OCI-LY1 (cell line): Measurements from ENCODE around the gene KHDC1.

ENCODE experiments used
- H2AFZ ChIP-seq: fragments of 200-600 bp; sonication (generic), shearing (Covaris generic); 2 replicates; pipeline ENCODE4 v1.6.0; 2014; ENCODE audit warnings: antibody characterized with exemption, mild to moderate bottlenecking, low read length
- H3F3A ChIP-seq: fragments of 200-600 bp; sonication (generic), shearing (Covaris generic); 2 replicates; pipeline ENCODE4 v1.6.0; 2014; ENCODE audit warnings: mild to moderate bottlenecking, antibody characterized with exemption, low read length, moderate library complexity; ENCODE audit not compliant: insufficient read depth
- H3K27ac ChIP-seq: fragments of 200-600 bp; sonication (generic); 2 replicates; pipeline ENCODE4 v1.5.1; 2014; ENCODE audit warnings: low read length, mixed run types, mild to moderate bottlenecking, low read depth; ENCODE audit not compliant: poor library complexity, severe bottlenecking
- H3K27me3 ChIP-seq: fragments of 200-600 bp; sonication (generic); 2 replicates; pipeline ENCODE4 v1.6.0; 2014; ENCODE audit warnings: antibody characterized with exemption, mild to moderate bottlenecking, low read length, moderate library complexity; ENCODE audit not compliant: insufficient read depth
- H3K36me3 ChIP-seq: fragments of 200-600 bp; sonication (generic); 2 replicates; pipeline ENCODE4 v1.6.1; 2014; ENCODE audit warnings: mild to moderate bottlenecking, antibody characterized with exemption, low read length, moderate library complexity, mixed read lengths; ENCODE audit not compliant: insufficient read depth
- H3K4me1 ChIP-seq: fragments of 200-600 bp; sonication (generic); 2 replicates; pipeline ENCODE4 v1.5.1; 2014; ENCODE audit warnings: mild to moderate bottlenecking, low read length, moderate library complexity; ENCODE audit not compliant: insufficient read depth, severe bottlenecking
- H3K4me2 ChIP-seq: fragments of 200-600 bp; sonication (generic), shearing (Covaris generic); 2 replicates; pipeline ENCODE4 v1.6.1; 2014; ENCODE audit warnings: low read length
- H3K4me3 ChIP-seq: fragments of 200-600 bp; sonication (generic); 2 replicates; pipeline ENCODE4 v1.5.1; 2014; ENCODE audit warnings: low read length, low read depth, mild to moderate bottlenecking, mixed read lengths; ENCODE audit not compliant: poor library complexity, severe bottlenecking
- H3K79me2 ChIP-seq: fragments of 200-600 bp; shearing (Covaris generic); 2 replicates; pipeline ENCODE4 v1.6.1; 2016; ENCODE audit warnings: mixed run types, low read length, mixed read lengths; ENCODE audit not compliant: insufficient read depth
- H3K9ac ChIP-seq: fragments of 200-600 bp; sonication (generic), shearing (Covaris generic); 2 replicates; pipeline ENCODE4 v1.6.1; 2014; ENCODE audit warnings: mild to moderate bottlenecking, low read length, mixed read lengths
- H3K9me2 ChIP-seq: fragments of 200-600 bp; sonication (generic), shearing (Covaris generic); 2 replicates; pipeline ENCODE4 v1.6.1; 2014; ENCODE audit warnings: low read depth, mild to moderate bottlenecking, low read length, mixed read lengths
- H3K9me3 ChIP-seq: fragments of 200-600 bp; shearing (Covaris generic); 2 replicates; pipeline ENCODE4 v1.6.1; 2014; ENCODE audit warnings: low read length, mixed read lengths
- H4K20me1 ChIP-seq: fragments of 200-600 bp; sonication (generic), shearing (Covaris generic); 2 replicates; pipeline ENCODE4 v1.6.0; 2016; ENCODE audit warnings: mild to moderate bottlenecking, low read length; ENCODE audit not compliant: insufficient read depth
- CTCF ChIP-seq: fragments of 200-600 bp; sonication (generic), shearing (Covaris generic); IDR thresholded peaks from 2 replicates; pipeline ENCODE4 v1.5.1; 2017; ENCODE audit warnings: mild to moderate bottlenecking, antibody characterized with exemption, low read length, moderate library complexity, mixed read lengths
- EZH2 ChIP-seq: fragments of 200-600 bp; sonication (generic), shearing (Covaris generic); IDR thresholded peaks from 2 replicates; pipeline ENCODE4 v1.8.0; 2017; ENCODE audit warnings: borderline replicate concordance, mixed run types, mild to moderate bottlenecking, antibody characterized with exemption, low read length, moderate library complexity, mixed read lengths

KHDC1 gene

GRCh38 chr6:73203098-73203497 is 59.9 kb downstream of the KHDC1 start:
- H3K4me2 ChIP-seq, result no peak overlapping the region
- H3K4me1 ChIP-seq, result no peaks in the 10 kb centered on the region
- no peaks in the 10 kb centered on the region for H3K9me3 ChIP-seq
- no peaks in the 10 kb centered on the region for H3K27me3 ChIP-seq
- H3F3A ChIP-seq, result no peaks in the 10 kb centered on the region
- H4K20me1 ChIP-seq, result peaks cover 2% of the 10 kb centered on the region; the same call in 1 of the 2 replicates
- H3K79me2 ChIP-seq, result no peaks in the 10 kb centered on the region
- H2AFZ ChIP-seq, result no peak overlapping the region
- TF ChIP-seq EZH2, result no peak
- no peak for TF ChIP-seq CTCF
- no peaks in the 10 kb centered on the region for H3K36me3 ChIP-seq
- H3K9ac ChIP-seq, result no peak overlapping the region
- H3K9me2 ChIP-seq, result no peaks in the 10 kb centered on the region
- H3K27ac ChIP-seq, result no peak overlapping the region
- H3K4me3 ChIP-seq, result no peak overlapping the region

GRCh38 chr6:73200735-73201134 is 62.3 kb downstream of the KHDC1 start:
- Histone ChIP-seq H3K27ac (no peak overlapping the region), H3K36me3 (peaks cover 5% of the 10 kb centered on the region), H3K79me2 (no peaks in the 10 kb centered on the region), H3F3A (peaks cover 4% of the 10 kb centered on the region; the same call in 1 of the 2 replicates), H3K9me2 (no peaks in the 10 kb centered on the region), H3K4me1 (no peaks in the 10 kb centered on the region), H3K9me3 (no peaks in the 10 kb centered on the region), H4K20me1 (peaks cover 2% of the 10 kb centered on the region; the same call in 1 of the 2 replicates), H3K27me3 (no peaks in the 10 kb centered on the region), H3K4me3 (no peak overlapping the region), H2AFZ (no peak overlapping the region), H3K4me2 (no peak overlapping the region), H3K9ac (no peak overlapping the region)
- TF ChIP-seq EZH2, result no peak
- TF ChIP-seq CTCF, result no peak

- no peak for TF ChIP-seq CTCF
- TF ChIP-seq EZH2, result no peak
- H3F3A ChIP-seq, result peaks cover 4% of the 10 kb centered on the region; the same call in 1 of the 2 replicates
- no peaks in the 10 kb centered on the region for H3K4me1 ChIP-seq
- H3K27me3 ChIP-seq, result no peaks in the 10 kb centered on the region
- H3K4me3 ChIP-seq, result no peak overlapping the region
- peaks cover 10% of the 10 kb centered on the region for H3K36me3 ChIP-seq
- H3K79me2 ChIP-seq, result no peaks in the 10 kb centered on the region
- H3K9me3 ChIP-seq, result no peaks in the 10 kb centered on the region
- H3K4me2 ChIP-seq, result no peak overlapping the region
- no peak overlapping the region for H3K27ac ChIP-seq
- H3K9me2 ChIP-seq, result no peaks in the 10 kb centered on the region
- no peak overlapping the region for H2AFZ ChIP-seq
- peaks cover 2% of the 10 kb centered on the region; the same call in 1 of the 2 replicates for H4K20me1 ChIP-seq
- no peak overlapping the region for H3K9ac ChIP-seq
Observed at GRCh38 chr6:73200247-73200646, 62.7 kb downstream of the KHDC1 start.
